Tibial nerve (tissue), 4 donors: Measurements from ENCODE around the gene NTM.

Source experiments
- EP300 ChIP-seq, 2 donors: sonication (generic); formaldehyde crosslinking; IDR thresholded peaks; one replicate each; pipeline ENCODE4 v1.6.1; 2017; ENCODE audit warnings: antibody characterized with exemption in 2 of 2, mild to moderate bottlenecking in 1 of 2
- POLR2A ChIP-seq, 2 donors: fragments of 450-650 bp; IDR thresholded peaks; one replicate each; pipeline ENCODE4 v1.6.1; 2017; ENCODE audit warnings: antibody characterized with exemption in 2 of 2, mild to moderate bottlenecking in 2 of 2, moderate library complexity in 2 of 2
- TF ChIP-seq, protein P1 (sequence below), 5 experiments: fragments of 200-600 bp in 3 of 5; fragments of 450-650 bp in 2 of 5; sonication (generic) in 3 of 5; IDR thresholded peaks; one replicate each; pipeline ENCODE4 v1.5.1; 2016 to 2019; ENCODE audit warnings: antibody characterized with exemption in 5 of 5, mild to moderate bottlenecking in 3 of 5, moderate library complexity in 2 of 5

DNA sequence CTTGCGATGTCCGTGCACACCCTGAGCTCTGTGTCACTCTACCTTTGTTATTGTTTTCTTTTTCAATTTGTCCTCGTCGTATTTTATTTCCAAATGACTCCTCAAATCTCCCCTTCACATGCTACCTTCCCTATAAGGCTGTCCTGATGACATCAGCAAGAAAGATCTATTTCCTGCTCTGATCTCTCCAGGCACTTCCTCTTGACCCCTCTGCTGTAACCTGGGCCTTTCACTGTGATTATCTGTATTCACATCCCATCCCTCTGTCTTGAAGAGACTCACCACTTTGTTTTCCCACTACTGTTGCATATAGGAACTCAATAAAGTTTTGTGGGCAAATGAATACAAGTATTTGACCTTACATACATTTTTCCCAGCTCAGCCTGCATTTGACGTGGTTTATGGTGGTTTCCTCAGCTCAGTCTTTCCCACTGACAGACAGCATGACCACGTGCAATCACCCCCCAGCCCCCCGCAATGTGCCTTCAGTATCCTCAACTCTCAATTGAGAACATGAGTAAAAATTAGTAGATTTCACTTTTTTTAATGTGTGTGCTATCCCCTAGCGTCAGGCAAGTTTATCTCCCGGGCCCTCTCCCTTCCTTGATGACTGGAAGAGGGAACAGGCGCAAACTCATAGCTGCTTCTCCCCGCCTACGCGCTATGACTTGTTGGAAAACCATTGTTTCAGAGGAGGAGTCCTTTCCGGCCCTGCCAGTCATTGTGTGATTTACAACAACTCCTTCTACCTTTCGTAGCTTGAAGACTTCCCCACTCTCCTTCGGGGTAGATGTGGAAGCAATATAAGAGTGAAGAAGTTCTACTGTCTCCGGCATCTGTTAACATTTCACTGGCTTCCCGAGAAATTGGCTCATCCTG is 498.5 kb downstream of the NTM start:
- TF ChIP-seq, protein P1, sequence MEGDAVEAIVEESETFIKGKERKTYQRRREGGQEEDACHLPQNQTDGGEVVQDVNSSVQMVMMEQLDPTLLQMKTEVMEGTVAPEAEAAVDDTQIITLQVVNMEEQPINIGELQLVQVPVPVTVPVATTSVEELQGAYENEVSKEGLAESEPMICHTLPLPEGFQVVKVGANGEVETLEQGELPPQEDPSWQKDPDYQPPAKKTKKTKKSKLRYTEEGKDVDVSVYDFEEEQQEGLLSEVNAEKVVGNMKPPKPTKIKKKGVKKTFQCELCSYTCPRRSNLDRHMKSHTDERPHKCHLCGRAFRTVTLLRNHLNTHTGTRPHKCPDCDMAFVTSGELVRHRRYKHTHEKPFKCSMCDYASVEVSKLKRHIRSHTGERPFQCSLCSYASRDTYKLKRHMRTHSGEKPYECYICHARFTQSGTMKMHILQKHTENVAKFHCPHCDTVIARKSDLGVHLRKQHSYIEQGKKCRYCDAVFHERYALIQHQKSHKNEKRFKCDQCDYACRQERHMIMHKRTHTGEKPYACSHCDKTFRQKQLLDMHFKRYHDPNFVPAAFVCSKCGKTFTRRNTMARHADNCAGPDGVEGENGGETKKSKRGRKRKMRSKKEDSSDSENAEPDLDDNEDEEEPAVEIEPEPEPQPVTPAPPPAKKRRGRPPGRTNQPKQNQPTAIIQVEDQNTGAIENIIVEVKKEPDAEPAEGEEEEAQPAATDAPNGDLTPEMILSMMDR (IDR thresholded peaks at IDR 0.05): no peak
- TF ChIP-seq POLR2A (IDR thresholded peaks at IDR 0.05) (no peak), EP300 (IDR thresholded peaks at IDR 0.05) (no peak)
